Measurements from ENCODE around the gene TNNC2. TPM values are rescaled to one million over a fixed set of nuclear protein-coding genes. Genes with fewer than 3 reads are reported as not detected.

TNNC2 gene
- polyA plus RNA-seq, 3 donors = 0.71 to 1.2 (median 1.0) TPM

DNA sequence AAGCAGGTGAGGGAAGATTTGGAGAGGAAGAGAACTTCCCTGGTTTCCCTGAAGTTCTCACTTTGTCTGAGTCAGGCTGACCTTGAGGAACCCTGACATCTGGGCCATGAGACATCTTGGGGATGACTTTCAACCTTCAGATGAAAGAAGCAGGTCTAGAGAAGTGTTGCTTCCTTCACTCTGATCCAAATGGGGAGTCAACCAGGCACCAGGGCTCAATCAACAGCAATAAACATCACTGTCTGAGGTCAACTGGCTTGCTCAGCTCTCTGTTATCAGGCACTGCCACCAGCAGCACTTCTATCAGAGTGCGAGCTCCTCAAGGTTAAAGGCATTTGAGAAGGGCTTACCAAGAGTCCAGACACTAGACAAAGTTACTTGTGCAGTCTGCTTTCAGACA lies 23.8 kb upstream of the TNNC2 start:
- Histone ChIP-seq H3K4me3 (replicated peaks in 1 of 3; ENCODE audit: low read depth in 2 of 3, low read length in 3 of 3) (no peak overlapping the region), H3K27me3 (ENCODE audit: control insufficient read depth in 2 of 2, insufficient read depth in 2 of 2, low read length in 2 of 2) (no peaks in the 10 kb centered on the region), H3K9ac (ENCODE audit: insufficient read depth, low read length, poor library complexity, severe bottlenecking) (peak overlapping the region; percentile 17), H3K9me3 (replicated peaks in 1 of 2; ENCODE audit: control insufficient read depth in 1 of 2, insufficient read depth in 1 of 2, low read length in 2 of 2) (no peaks in the 10 kb centered on the region), H4K20me1 (ENCODE audit: insufficient read depth, low read length) (peaks cover 26% of the 10 kb centered on the region), H3K79me2 (ENCODE audit: insufficient read depth, low read length) (peaks cover 34% of the 10 kb centered on the region), H3K27ac (ENCODE audit: low read depth in 1 of 2, low read length in 2 of 2) (no peak overlapping the region), H3K4me1 (ENCODE audit: control insufficient read depth in 1 of 2, insufficient read depth in 2 of 2, low read length in 2 of 2) (peaks cover 3% of the 10 kb centered on the region in 2 donors), H2AFZ (ENCODE audit: insufficient read depth, low read depth, low read length, poor library complexity, severe bottlenecking) (no peak overlapping the region), H3K4me2 (replicated peaks; ENCODE audit: extremely low read depth, low read length, poor library complexity, severe bottlenecking) (no peak overlapping the region), H3K36me3 (replicated peaks in 1 of 2; ENCODE audit: control insufficient read depth in 1 of 2, insufficient read depth in 2 of 2, low read length in 2 of 2) (peaks cover 60 to 83% of the 10 kb centered on the region in 2 donors)
- WGBS (ENCODE audit: insufficient coverage) = no CpG with 5 or more reads among the region's 1 CpG
- Mint-ChIP-seq H3K27ac (peak overlapping the region in 2 of 7 donors; percentile 46 to 69), H3K9me3 (no peaks in the 10 kb centered on the region), H3K4me3 (no peak overlapping the region), H3K27me3 (ENCODE audit: low read depth in 3 of 3) (peaks cover 0 to 2% (median 1%) of the 10 kb centered on the region in 3 donors), H3K4me1 (peaks cover 9% of the 10 kb centered on the region), H3K36me3 (peaks cover 57 to 89% of the 10 kb centered on the region in 2 donors)
- intact Hi-C loops (cut with micrococcal nuclease) = no loop called here
- no peak for DNase-seq
- TF ChIP-seq, protein P1, sequence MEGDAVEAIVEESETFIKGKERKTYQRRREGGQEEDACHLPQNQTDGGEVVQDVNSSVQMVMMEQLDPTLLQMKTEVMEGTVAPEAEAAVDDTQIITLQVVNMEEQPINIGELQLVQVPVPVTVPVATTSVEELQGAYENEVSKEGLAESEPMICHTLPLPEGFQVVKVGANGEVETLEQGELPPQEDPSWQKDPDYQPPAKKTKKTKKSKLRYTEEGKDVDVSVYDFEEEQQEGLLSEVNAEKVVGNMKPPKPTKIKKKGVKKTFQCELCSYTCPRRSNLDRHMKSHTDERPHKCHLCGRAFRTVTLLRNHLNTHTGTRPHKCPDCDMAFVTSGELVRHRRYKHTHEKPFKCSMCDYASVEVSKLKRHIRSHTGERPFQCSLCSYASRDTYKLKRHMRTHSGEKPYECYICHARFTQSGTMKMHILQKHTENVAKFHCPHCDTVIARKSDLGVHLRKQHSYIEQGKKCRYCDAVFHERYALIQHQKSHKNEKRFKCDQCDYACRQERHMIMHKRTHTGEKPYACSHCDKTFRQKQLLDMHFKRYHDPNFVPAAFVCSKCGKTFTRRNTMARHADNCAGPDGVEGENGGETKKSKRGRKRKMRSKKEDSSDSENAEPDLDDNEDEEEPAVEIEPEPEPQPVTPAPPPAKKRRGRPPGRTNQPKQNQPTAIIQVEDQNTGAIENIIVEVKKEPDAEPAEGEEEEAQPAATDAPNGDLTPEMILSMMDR (IDR thresholded peaks at IDR 0.05) = no peak

DNA sequence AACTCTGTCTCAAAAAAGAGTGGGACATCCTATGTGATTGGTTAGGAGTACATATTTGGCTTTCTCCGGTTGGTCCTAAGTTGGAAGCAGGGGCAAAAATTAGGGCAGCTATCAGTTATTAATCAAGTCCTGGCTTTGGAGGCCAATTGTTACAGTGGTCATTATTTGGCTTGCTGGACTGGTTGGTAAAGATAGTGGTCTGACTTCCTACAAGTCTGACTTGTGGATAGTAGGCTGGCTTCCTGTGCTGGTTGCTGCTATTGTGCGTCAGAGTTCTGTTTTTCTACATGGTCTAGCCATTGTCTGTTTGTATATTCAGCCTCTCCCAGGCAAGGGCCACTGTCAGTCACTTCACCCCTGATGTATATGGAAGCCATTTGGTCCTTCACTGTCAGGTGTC lies 23.1 kb upstream of the TNNC2 start:
- Mint-ChIP-seq H3K27me3 (ENCODE audit: low read depth in 3 of 3) (peaks cover 0 to 2% (median 1%) of the 10 kb centered on the region in 3 donors), H3K4me3 (no peak overlapping the region), H3K36me3 (peaks cover 61 to 96% of the 10 kb centered on the region in 2 donors), H3K27ac (peak overlapping the region in 2 of 7 donors; percentile 46 to 75), H3K9me3 (no peaks in the 10 kb centered on the region), H3K4me1 (peaks cover 5% of the 10 kb centered on the region)
- intact Hi-C loops (cut with micrococcal nuclease) = no loop called here
- TF ChIP-seq, protein P1 (IDR thresholded peaks at IDR 0.05) = no peak
- H3K27ac ChIP-seq (ENCODE audit: low read depth in 1 of 2, low read length in 2 of 2) = no peak overlapping the region
- no peak overlapping the region for H2AFZ ChIP-seq (ENCODE audit: insufficient read depth, low read depth, low read length, poor library complexity, severe bottlenecking)
- peaks cover 67 to 90% of the 10 kb centered on the region in 2 donors for H3K36me3 ChIP-seq (replicated peaks in 1 of 2; ENCODE audit: control insufficient read depth in 1 of 2, insufficient read depth in 2 of 2, low read length in 2 of 2)
- no peak for DNase-seq
- no peaks in the 10 kb centered on the region for H3K4me1 ChIP-seq (ENCODE audit: control insufficient read depth in 1 of 2, insufficient read depth in 2 of 2, low read length in 2 of 2)
- H3K9ac ChIP-seq (ENCODE audit: insufficient read depth, low read length, poor library complexity, severe bottlenecking) = no peak overlapping the region
- H3K27me3 ChIP-seq (ENCODE audit: control insufficient read depth in 2 of 2, insufficient read depth in 2 of 2, low read length in 2 of 2) = no peaks in the 10 kb centered on the region
- peaks cover 27% of the 10 kb centered on the region for H3K79me2 ChIP-seq (ENCODE audit: insufficient read depth, low read length)
- H3K4me3 ChIP-seq (replicated peaks in 1 of 3; ENCODE audit: low read depth in 2 of 3, low read length in 3 of 3) = no peak overlapping the region
- 100% methylated on average over 2 of the region's 2 CpGs for WGBS (ENCODE audit: insufficient coverage)
- no peaks in the 10 kb centered on the region for H3K9me3 ChIP-seq (replicated peaks in 1 of 2; ENCODE audit: control insufficient read depth in 1 of 2, insufficient read depth in 1 of 2, low read length in 2 of 2)
- no peak overlapping the region for H3K4me2 ChIP-seq (replicated peaks; ENCODE audit: extremely low read depth, low read length, poor library complexity, severe bottlenecking)
- peaks cover 26% of the 10 kb centered on the region for H4K20me1 ChIP-seq (ENCODE audit: insufficient read depth, low read length)
